Measurements from ENCODE around the gene TMEM88. TPM values are rescaled to one million over a fixed set of nuclear protein-coding genes. Genes with fewer than 3 reads are reported as not detected.

TMEM88 gene
- total RNA-seq, 1 donor from 2014 or later, result 15.4 TPM

GRCh38 chr17:7903154-7904103, 48.6 kb downstream of the TMEM88 start:
- Mint-ChIP-seq H3K4me3 (no peak overlapping the region), H3K27ac (no peak overlapping the region), H3K27me3 (ENCODE audit: low read depth) (no peaks in the 10 kb centered on the region), H3K36me3 (peaks cover 69% of the 10 kb centered on the region), H3K9me3 (no peaks in the 10 kb centered on the region), H3K4me1 (no peaks in the 10 kb centered on the region)
- DNase-seq (ENCODE audit: low spot score in 2 of 2, unreplicated experiment in 2 of 2), result no peak
- TF ChIP-seq CTCF (IDR thresholded peaks at IDR 0.05; ENCODE audit: unreplicated experiment), result no peak

Other genes starting within 250 kb of the TMEM88 start
- gene FXR2, start 240.2 kb upstream of the TMEM88 start, total RNA-seq, result 43.2 to 44.5 TPM (median 43.4 TPM) in 3 replicates
- gene SAT2, start 227.2 kb upstream of the TMEM88 start, total RNA-seq, result 80.6 to 95.0 TPM (median 87.7 TPM) in 3 replicates
- 0.60 to 0.84 TPM (median 0.82 TPM) in 3 replicates for gene SHBG, start 224.9 kb upstream of the TMEM88 start, total RNA-seq
- gene ATP1B2, start 204.1 kb upstream of the TMEM88 start, total RNA-seq, result 9.6 to 10.5 TPM (median 10.2 TPM) in 3 replicates
- gene TP53, start 167.6 kb upstream of the TMEM88 start, total RNA-seq, result 98.8 to 105 TPM (median 101 TPM) in 3 replicates
- 12.3 to 13.6 TPM (median 13.1 TPM) in 3 replicates for gene WRAP53, start 166.6 kb upstream of the TMEM88 start, total RNA-seq
- 27.3 to 28.2 TPM (median 28.1 TPM) in 3 replicates for gene EFNB3, start 149.9 kb upstream of the TMEM88 start, total RNA-seq
- gene DNAH2, start 137.3 kb upstream of the TMEM88 start, total RNA-seq, result 0.18 to 0.64 TPM (median 0.25 TPM) in 3 replicates
- gene KDM6B, start 20.8 kb upstream of the TMEM88 start, total RNA-seq, result 88.4 to 96.3 TPM (median 94.4 TPM) in 3 replicates
- 63.9 to 67.2 TPM (median 66.4 TPM) in 3 replicates for gene NAA38, start 2.5 kb downstream of the TMEM88 start, total RNA-seq
- 12.5 to 13.0 TPM (median 13.0 TPM) in 3 replicates for gene CYB5D1, start 2.9 kb downstream of the TMEM88 start, total RNA-seq
- 333 to 339 TPM (median 337 TPM) in 3 replicates for gene CHD3, start 33.7 kb downstream of the TMEM88 start, total RNA-seq
- 3.0 to 3.4 TPM (median 3.1 TPM) in 3 replicates for gene RNF227, start 61.2 kb downstream of the TMEM88 start, total RNA-seq
- gene KCNAB3, start 74.8 kb downstream of the TMEM88 start, total RNA-seq, result 18.4 to 18.8 TPM (median 18.5 TPM) in 3 replicates
- 98.7 to 119 TPM (median 111 TPM) in 3 replicates for gene TRAPPC1, start 76.9 kb downstream of the TMEM88 start, total RNA-seq
- gene CNTROB, start 77.1 kb downstream of the TMEM88 start, total RNA-seq, result 49.4 to 51.5 TPM (median 50.0 TPM) in 3 replicates
- 0.34 to 0.75 TPM (median 0.69 TPM) in 3 replicates for gene GUCY2D, start 147.5 kb downstream of the TMEM88 start, total RNA-seq
- gene ALOX15B, start 184.0 kb downstream of the TMEM88 start, total RNA-seq, result 0.09 TPM in 1 of 3 replicates, not detected in the others
- gene ALOX12B, start 232.7 kb downstream of the TMEM88 start, total RNA-seq, result 0.70 TPM in 1 of 3 replicates, not detected in the others